HAP-1 (cell line): Measurements from ENCODE around the gene PPIF.

Experiments
- DNase-seq, 2 experiments: peaks; one replicate each; pipeline ENCODE4 v3.0.0-alpha.2; 2016 to 2020; ENCODE audit warnings: low spot score in 2 of 2
- H3K27me3 ChIP-seq: fragments of 250-450 bp; sonication (Bioruptor Pico); 2 replicates; pipeline ENCODE4 v1.5.1; 2020; ENCODE audit warnings: low read depth, mild to moderate bottlenecking, moderate library complexity
- H3K36me3 ChIP-seq: fragments of 250-450 bp; sonication (Bioruptor Pico); replicated peaks from 2 replicates; pipeline ENCODE4 v1.5.1; 2020; ENCODE audit warnings: mild to moderate bottlenecking
- H3K4me1 ChIP-seq: fragments of 250-450 bp; sonication (Bioruptor Pico); 2 replicates; pipeline ENCODE4 v1.5.1; 2020; ENCODE audit warnings: mild to moderate bottlenecking
- H3K4me3 ChIP-seq: fragments of 250-450 bp; sonication (Bioruptor Pico); 2 replicates; pipeline ENCODE4 v1.5.1; 2020; ENCODE audit warnings: mild to moderate bottlenecking, moderate library complexity
- H3K9me3 ChIP-seq: fragments of 250-450 bp; sonication (Bioruptor Pico); 2 replicates; pipeline ENCODE4 v1.5.1; 2020; ENCODE audit warnings: mild to moderate bottlenecking, moderate library complexity
- in situ Hi-C: fragments of 300-500 bp; cut with MboI; formaldehyde crosslinking; loops from 3 replicates; pipeline ENCODE4 v1.14.3; 2020; ENCODE audit warnings: low sequenced_read_pairs, inconsistent platforms, mixed read lengths

PPIF gene

DNA sequence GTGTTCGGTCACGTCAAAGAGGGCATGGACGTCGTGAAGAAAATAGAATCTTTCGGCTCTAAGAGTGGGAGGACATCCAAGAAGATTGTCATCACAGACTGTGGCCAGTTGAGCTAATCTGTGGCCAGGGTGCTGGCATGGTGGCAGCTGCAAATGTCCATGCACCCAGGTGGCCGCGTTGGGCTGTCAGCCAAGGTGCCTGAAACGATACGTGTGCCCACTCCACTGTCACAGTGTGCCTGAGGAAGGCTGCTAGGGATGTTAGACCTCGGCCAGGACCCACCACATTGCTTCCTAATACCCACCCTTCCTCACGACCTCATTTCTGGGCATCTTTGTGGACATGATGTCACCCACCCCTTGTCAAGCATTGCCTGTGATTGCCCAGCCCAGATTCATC lies 6.5 kb downstream of the PPIF start:
- no peaks in the 10 kb centered on the region for H3K27me3 ChIP-seq
- peaks cover 66% of the 10 kb centered on the region for H3K36me3 ChIP-seq
- H3K9me3 ChIP-seq: no peaks in the 10 kb centered on the region
- no peak overlapping the region for H3K4me3 ChIP-seq
- H3K4me1 ChIP-seq: peaks cover 4% of the 10 kb centered on the region; the same call in 1 of the 2 replicates
- no peak for DNase-seq
- in situ Hi-C loops: no loop called here

DNA sequence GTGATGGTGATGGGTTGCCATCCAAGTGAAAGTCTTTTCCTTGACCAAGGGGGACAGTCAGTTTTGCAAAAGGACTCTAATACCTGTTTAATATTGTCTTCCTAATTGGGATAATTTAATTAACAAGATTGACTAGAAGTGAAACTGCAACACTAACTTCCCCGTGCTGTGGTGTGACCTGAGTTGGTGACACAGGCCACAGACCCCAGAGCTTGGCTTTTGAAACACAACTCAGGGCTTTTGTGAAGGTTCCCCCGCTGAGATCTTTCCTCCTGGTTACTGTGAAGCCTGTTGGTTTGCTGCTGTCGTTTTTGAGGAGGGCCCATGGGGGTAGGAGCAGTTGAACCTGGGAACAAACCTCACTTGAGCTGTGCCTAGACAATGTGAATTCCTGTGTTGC lies 6.9 kb downstream of the PPIF start:
- DNase-seq: no peak
- Histone ChIP-seq H3K4me1 (peaks cover 2% of the 10 kb centered on the region; the same call in 1 of the 2 replicates), H3K36me3 (peaks cover 62% of the 10 kb centered on the region), H3K27me3 (no peaks in the 10 kb centered on the region), H3K9me3 (no peaks in the 10 kb centered on the region), H3K4me3 (no peak overlapping the region)
- in situ Hi-C loops: no loop called here

DNA sequence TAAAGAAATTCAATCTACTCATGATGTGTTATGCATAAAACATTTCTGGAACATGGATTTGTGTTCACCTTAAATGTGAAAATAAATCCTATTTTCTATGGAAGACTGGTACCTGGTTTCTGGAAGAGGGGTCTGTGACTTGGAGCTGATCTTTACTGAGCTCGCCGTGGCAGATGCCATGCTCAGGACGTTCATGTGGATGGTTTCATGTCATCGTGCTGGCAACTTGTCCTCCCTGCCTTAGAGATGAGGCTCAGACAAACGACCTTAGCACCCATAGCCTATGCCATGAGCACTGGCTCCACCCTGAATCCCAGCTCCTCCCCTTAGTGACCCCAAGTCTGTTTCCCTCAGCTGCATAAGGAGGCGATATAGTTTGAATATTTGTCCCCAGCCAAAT lies 7.3 kb downstream of the PPIF start:
- Histone ChIP-seq H3K9me3 (no peaks in the 10 kb centered on the region), H3K4me1 (no peaks in the 10 kb centered on the region; the same call in 1 of the 2 replicates), H3K27me3 (no peaks in the 10 kb centered on the region), H3K4me3 (no peak overlapping the region), H3K36me3 (peaks cover 57% of the 10 kb centered on the region)
- no peak for DNase-seq
- in situ Hi-C loops: no loop called here

DNA sequence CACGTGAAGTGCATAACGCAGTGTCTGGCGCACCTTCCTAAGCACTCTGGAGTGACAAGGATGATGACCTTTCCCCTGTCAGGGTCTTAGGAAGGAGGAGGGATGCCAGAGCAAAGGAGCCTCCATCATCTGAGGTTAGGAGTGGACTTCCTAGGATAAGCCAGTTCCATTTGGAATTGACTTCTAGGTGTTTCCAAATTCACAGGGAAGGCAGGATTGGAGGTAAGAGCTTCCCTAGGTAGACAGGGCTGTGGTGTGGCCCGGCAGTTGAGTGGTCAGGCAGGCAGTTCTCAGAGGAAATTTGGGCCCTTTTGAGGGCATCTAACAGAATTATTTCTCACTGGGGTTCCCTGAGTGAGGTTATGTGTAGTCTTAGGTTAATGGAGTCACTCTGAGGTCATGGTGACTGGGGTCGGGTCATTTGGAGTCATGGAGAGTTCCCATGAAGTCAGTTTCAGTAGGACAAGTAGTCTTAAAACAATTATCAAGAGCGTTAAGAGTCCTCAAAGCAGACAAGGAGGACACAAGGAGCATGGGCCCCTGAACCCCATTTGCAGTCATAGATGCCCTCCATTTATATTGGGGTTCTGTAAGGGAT lies 8.2 kb downstream of the PPIF start:
- peaks cover 48% of the 10 kb centered on the region for H3K36me3 ChIP-seq
- H3K4me3 ChIP-seq: no peak overlapping the region
- in situ Hi-C loops: no loop called here
- no peaks in the 10 kb centered on the region for H3K27me3 ChIP-seq
- DNase-seq: no peak
- H3K9me3 ChIP-seq: no peaks in the 10 kb centered on the region
- H3K4me1 ChIP-seq: no peaks in the 10 kb centered on the region

DNA sequence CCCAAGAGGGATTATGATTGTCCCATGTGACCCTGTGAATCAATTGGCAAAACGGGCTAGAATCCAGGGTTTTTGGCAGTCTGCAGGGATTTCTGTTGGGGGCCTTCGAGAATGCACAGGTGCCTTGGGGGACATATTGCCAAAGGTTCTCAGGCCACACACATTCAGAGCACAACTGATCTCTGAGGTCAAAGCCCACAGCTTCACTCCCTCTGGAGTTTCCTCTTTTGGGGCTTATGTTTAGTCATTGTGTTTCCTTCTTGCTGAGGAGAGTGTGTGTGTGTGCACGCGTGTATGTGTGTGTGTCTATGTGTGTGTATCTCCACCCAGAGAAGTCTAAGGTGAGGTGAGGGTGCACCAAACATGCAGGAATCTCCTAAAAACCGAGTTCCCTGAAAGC lies 8.8 kb downstream of the PPIF start:
- Histone ChIP-seq H3K9me3 (no peaks in the 10 kb centered on the region), H3K4me1 (no peaks in the 10 kb centered on the region), H3K27me3 (no peaks in the 10 kb centered on the region), H3K4me3 (no peak overlapping the region), H3K36me3 (peaks cover 43% of the 10 kb centered on the region)
- in situ Hi-C loops: no loop called here
- no peak for DNase-seq

DNA sequence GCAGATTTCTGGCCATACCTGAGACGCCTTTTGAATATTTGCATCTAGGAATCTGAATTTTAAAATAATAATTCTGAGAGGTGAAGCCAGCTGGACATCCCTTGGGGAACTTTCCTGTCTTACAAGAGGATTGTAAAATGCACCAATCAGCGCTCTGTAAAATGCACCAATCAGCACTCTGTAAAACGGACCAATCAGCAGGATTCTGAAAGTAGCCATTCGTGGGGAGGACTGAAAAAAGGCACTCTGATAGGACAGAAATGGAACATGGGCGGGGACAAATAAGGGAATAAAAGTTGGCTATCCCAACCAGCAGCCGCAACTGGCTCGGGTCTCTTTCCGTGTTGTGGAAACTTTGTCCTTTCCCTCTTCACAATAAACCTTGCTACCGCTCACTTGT lies 9.9 kb downstream of the PPIF start:
- DNase-seq: no peak
- H3K4me1 ChIP-seq: peaks cover under 1% of the 10 kb centered on the region; the same call in 1 of the 2 replicates
- in situ Hi-C loops: no loop called here
- H3K27me3 ChIP-seq: no peaks in the 10 kb centered on the region
- H3K4me3 ChIP-seq: no peak overlapping the region
- no peaks in the 10 kb centered on the region for H3K9me3 ChIP-seq
- peaks cover 34% of the 10 kb centered on the region for H3K36me3 ChIP-seq

DNA sequence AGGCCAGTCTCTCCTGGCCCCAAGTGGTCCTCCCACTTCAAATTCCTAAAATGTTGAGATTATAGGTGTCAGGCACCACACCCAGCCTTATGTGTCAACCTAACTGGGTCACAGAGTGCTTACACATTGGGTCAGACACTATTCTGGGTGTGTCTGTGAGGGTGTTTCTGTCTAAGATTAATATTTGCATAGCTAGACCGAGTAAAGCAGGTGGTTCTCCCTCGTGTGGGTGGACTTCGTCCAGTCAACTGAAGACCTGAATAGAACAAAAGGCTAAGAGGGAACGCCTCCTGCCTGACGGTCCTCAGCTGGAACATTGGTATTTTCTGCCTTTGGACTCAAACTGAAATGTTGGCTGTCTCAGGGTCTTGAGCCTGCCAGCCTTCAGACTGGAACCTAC lies 11.5 kb downstream of the PPIF start:
- Histone ChIP-seq H3K9me3 (no peaks in the 10 kb centered on the region), H3K4me3 (no peak overlapping the region), H3K36me3 (peaks cover 17% of the 10 kb centered on the region), H3K27me3 (0 out of 2 replicates have a peak, but pooled peaks cover under 1% of the 10 kb centered on the region), H3K4me1 (peaks cover 2% of the 10 kb centered on the region; the same call in 1 of the 2 replicates)
- in situ Hi-C loops: no loop called here
- DNase-seq: no peak

DNA sequence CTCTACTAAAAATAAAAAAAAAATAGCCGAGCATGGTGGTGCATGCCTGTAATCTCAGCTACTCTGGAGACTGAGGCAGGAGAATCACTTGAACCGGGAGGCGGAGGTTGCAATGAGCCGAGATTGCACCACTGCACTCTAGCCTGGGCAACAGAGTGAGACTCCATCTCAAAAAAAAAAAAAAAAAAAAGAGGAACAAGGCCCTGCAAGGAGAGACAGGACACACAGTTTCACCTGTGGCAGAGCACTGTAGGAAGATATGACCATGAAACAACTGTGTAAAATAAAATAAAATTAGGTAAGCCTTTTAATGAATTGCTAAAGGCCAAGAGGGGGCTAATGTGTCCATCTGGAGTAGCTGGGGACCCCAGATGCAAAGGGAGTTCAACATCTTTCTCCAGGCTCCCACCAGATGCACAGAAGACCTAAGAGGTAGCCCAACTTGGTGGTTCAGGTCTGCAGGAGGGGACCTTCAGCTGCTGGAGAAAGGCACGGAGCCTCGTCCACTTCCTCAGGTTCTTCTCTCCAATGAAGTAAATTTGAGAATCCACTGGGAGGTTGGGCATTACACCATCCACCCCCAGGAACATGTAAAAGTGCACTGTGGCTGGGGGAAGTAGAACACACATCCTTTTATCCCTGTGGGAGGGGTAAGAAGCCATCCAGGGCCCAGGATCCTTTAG lies 12.7 kb downstream of the PPIF start:
- no peak for DNase-seq
- in situ Hi-C loops: no loop called here
- Histone ChIP-seq H3K4me3 (no peak overlapping the region), H3K9me3 (no peaks in the 10 kb centered on the region), H3K27me3 (0 out of 2 replicates have a peak, but pooled peaks cover 3% of the 10 kb centered on the region), H3K36me3 (peaks cover 6% of the 10 kb centered on the region), H3K4me1 (peaks cover 2% of the 10 kb centered on the region; the same call in 1 of the 2 replicates)

DNA sequence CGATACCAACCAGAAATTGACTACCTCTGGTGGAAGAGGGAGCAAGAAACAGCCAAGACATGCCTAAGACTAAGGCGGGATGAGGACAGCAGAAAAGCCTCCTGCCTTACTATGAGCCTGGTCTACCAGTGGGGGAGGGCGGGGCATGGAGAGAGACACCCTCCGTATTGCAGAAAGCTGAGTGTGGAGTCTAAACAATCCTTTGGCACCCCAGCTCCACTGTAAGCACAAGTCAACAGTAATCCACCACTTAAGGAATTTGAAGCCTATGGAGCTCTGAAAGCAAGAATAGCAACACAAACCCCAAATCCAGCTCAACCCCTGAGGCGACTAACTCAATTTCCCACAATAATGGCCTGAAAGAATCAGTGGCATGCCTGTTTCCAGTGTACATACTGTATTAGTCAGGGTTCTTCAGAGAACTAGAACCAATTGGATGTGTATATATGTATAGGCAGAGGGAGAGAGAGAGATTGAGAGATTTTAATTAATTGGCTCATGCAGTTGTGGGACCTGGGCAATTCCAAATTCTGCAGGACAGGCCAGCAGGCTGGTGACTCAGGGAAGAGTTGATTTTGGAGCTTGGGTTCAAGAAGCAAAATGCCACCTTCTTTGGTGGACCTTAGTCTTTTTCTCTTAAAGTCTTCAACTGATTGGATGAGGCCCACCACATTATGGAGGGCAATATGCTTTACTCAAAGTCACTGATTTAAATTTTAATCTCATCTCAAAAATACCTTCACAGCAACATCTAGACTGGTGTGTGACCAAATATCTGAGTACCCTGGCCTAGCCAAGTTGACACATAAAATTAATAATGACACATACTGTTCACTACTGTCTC lies 13.5 kb downstream of the PPIF start:
- no peak for DNase-seq
- Histone ChIP-seq H3K27me3 (0 out of 2 replicates have a peak, but pooled peaks cover 3% of the 10 kb centered on the region), H3K4me3 (no peak overlapping the region), H3K4me1 (peaks cover 2% of the 10 kb centered on the region; the same call in 1 of the 2 replicates), H3K36me3 (no peaks in the 10 kb centered on the region), H3K9me3 (no peaks in the 10 kb centered on the region)
- in situ Hi-C loops: no loop called here

DNA sequence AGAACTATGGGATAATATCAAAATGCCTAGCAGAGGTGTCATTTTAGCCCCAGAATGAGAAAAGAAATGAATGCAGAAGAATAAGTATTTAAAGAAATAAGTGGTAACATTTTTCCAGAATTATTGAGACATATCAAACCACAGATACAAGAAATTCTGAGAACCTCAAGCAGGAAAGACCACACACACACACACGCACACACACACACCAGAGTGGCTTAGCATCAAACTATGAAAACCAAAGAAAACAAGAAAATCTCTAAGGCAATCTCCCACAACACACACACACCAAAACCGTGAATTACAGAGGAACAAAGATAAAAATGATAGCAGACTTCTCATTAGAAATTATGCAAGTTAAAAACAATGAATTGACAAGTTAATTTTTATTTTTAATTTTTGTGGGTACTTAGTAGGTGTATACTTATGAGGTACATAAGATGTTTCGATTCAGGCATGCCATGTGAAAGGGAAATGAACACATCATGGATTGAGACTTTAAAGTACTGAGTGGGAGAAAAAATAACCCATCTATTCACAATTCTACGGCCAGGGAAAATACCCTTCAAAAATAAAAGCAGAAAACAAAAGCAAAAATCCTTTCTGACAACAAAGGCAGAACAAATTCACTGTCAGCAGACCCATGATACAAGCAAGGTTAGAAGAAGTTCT lies 14.6 kb downstream of the PPIF start:
- H3K27me3 ChIP-seq: peaks cover 9% of the 10 kb centered on the region; the same call in 1 of the 2 replicates
- H3K36me3 ChIP-seq: no peaks in the 10 kb centered on the region
- peaks cover 2% of the 10 kb centered on the region; the same call in 1 of the 2 replicates for H3K4me1 ChIP-seq
- no peaks in the 10 kb centered on the region for H3K9me3 ChIP-seq
- DNase-seq: no peak
- in situ Hi-C loops: no loop called here
- no peak overlapping the region for H3K4me3 ChIP-seq

DNA sequence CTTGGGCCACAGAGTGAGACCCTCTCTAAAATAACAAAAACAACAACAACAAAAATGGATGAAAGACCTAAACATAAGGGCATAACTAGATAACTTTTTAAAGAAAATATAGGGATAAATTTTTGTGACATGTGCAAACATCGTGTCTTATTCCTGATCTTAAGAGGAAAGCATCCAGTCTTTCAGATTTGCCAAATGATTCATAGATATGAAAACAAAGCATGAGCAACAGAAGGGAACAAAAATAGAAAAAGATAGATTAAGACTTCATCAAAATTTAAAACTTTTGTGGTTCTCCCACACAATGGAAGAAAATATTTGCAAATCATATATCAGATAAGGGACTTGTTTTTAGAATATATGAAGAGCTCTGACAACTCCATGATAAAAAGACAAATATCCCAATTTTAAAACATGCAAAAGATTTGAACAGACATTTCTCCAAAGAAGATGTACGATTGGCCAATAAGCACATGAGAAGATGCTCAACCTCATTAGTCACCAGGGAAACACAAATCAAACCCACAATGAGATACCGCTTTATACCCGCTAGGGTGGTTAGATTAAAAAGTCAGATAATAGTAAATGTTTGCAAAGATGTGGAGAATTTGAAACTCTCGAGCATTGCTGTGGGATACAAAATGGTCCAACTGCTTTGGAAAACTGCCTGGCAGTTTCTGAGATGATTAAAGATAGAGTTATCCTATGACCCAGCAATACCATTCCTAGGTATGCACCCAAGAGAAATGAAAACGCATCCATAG lies 20.3 kb downstream of the PPIF start:
- no peak for DNase-seq
- Histone ChIP-seq H3K36me3 (no peaks in the 10 kb centered on the region), H3K4me1 (no peaks in the 10 kb centered on the region), H3K4me3 (no peak overlapping the region), H3K9me3 (no peaks in the 10 kb centered on the region), H3K27me3 (peaks cover 19% of the 10 kb centered on the region; the same call in 1 of the 2 replicates)
- in situ Hi-C loops: no loop called here

DNA sequence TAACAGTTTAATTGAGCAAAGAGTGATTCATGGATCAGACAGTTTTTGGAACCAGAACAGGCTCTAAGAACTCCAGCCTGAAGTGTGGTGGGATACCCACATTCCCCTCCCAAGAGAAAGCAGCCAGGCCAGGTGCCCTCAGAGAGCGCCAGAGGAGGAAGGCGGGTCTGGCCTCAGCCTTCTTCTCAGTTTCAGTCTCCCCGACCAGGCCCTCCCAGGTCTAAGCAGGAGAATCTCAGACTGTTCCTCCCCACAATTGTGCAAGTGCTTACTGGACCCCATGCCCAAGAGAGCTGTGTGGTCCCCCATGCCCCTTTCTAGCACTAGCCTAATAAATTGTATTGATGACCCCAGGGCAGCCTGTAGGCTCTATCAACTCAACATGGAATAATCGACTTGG lies 25.6 kb downstream of the PPIF start:
- no peaks in the 10 kb centered on the region for H3K36me3 ChIP-seq
- no peak for DNase-seq
- H3K9me3 ChIP-seq: no peaks in the 10 kb centered on the region
- in situ Hi-C loops: no loop called here
- no peaks in the 10 kb centered on the region for H3K4me1 ChIP-seq
- H3K27me3 ChIP-seq: peaks cover 8% of the 10 kb centered on the region; the same call in 1 of the 2 replicates
- H3K4me3 ChIP-seq: no peak overlapping the region
